AG09319 (cell line): ENCODE data around the gene ZNF350.
"Not testable (repeated sequence)": the region's sequence is repeated elsewhere in the genome, so short reads cannot be mapped to it uniquely, and the experiment has no call there.

Experiments
- DNase-seq: peaks from one replicate; pipeline ENCODE4 v3.0.0-alpha.2; 2010; ENCODE audit warnings: low read depth; ENCODE audit errors: extremely low read depth
- CTCF ChIP-seq: IDR thresholded peaks from 2 replicates; pipeline ENCODE4 v1.5.1; 2011; ENCODE audit warnings: low read depth, mild to moderate bottlenecking, inconsistent platforms, low read length, moderate library complexity

The ZNF350 gene

GRCh38 chr19:51959791-51960190, 26.8 kb downstream of the ZNF350 start:
- TF ChIP-seq CTCF, result no peak
- no peak for DNase-seq

GRCh38 chr19:51957846-51958245, 28.8 kb downstream of the ZNF350 start:
- not testable (repeated sequence) for DNase-seq

- DNase-seq, result no peak
Measured at GRCh38 chr19:51948975-51949374, 37.7 kb downstream of the ZNF350 start.

GRCh38 chr19:51946602-51947001, 40.0 kb downstream of the ZNF350 start:
- no peak for TF ChIP-seq CTCF
- DNase-seq, result no peak

More at GRCh38 chr19:51948975-51949374, 37.7 kb downstream of the ZNF350 start:
- no peak for TF ChIP-seq CTCF

- TF ChIP-seq CTCF, result no peak
- no peak for DNase-seq
Measured at GRCh38 chr19:51944798-51945552, 41.7 kb downstream of the ZNF350 start.

- no peak for TF ChIP-seq CTCF
- DNase-seq, result no peak
Measured at GRCh38 chr19:51938936-51939335, 47.7 kb downstream of the ZNF350 start.

- no peak for TF ChIP-seq CTCF
- DNase-seq, result no peak
Measured at GRCh38 chr19:51931921-51932320, 54.7 kb downstream of the ZNF350 start.

GRCh38 chr19:51927859-51928258, 58.8 kb downstream of the ZNF350 start:
- no peak for DNase-seq
- TF ChIP-seq CTCF, result no peak
